NB4 (cell line): Measurements from ENCODE around the gene TMEM183A.

Experiments used
- MYC ChIP-seq: IDR thresholded peaks from 2 replicates; pipeline ENCODE4 v1.6.1; 2011; ENCODE audit warnings: low read depth, low read length
- POLR2A ChIP-seq: IDR thresholded peaks from 2 replicates; pipeline ENCODE4 v1.6.1; 2011; ENCODE audit warnings: mild to moderate bottlenecking; ENCODE audit not compliant: insufficient read length; ENCODE audit errors: extremely low read depth
- TF ChIP-seq, protein P1 (sequence below): IDR thresholded peaks from one replicate; pipeline ENCODE4 v1.5.1; 2012; ENCODE audit warnings: low read depth, low read length

- TF ChIP-seq, protein P1, sequence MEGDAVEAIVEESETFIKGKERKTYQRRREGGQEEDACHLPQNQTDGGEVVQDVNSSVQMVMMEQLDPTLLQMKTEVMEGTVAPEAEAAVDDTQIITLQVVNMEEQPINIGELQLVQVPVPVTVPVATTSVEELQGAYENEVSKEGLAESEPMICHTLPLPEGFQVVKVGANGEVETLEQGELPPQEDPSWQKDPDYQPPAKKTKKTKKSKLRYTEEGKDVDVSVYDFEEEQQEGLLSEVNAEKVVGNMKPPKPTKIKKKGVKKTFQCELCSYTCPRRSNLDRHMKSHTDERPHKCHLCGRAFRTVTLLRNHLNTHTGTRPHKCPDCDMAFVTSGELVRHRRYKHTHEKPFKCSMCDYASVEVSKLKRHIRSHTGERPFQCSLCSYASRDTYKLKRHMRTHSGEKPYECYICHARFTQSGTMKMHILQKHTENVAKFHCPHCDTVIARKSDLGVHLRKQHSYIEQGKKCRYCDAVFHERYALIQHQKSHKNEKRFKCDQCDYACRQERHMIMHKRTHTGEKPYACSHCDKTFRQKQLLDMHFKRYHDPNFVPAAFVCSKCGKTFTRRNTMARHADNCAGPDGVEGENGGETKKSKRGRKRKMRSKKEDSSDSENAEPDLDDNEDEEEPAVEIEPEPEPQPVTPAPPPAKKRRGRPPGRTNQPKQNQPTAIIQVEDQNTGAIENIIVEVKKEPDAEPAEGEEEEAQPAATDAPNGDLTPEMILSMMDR: no peak
- TF ChIP-seq POLR2A: no peak
- TF ChIP-seq MYC: no peak
These were observed 19.1 kb upstream of the TMEM183A start for GRCh38 chr1:202987922-202988583.
